ENCODE data around the gene CTIF. TPM values are rescaled to one million over a fixed set of nuclear protein-coding genes. Genes with fewer than 3 reads are reported as not detected.
"Not testable (repeated sequence)": the region's sequence is repeated elsewhere in the genome, so short reads cannot be mapped to it uniquely, and the experiment has no call there.

The CTIF gene
- total RNA-seq, 1 donor from 2014 or later: 54.8 TPM

GRCh38 chr18:48866028-48866733 lies 327.4 kb downstream of the CTIF start:
- peaks cover 18% of the 10 kb centered on the region for H3K4me1 ChIP-seq
- peaks cover 5% of the 10 kb centered on the region for H3K9me3 ChIP-seq
- H3K4me3 ChIP-seq: no peak overlapping the region
- H3K27ac ChIP-seq: no peak overlapping the region
- DNase-seq (peak; percentile 57), ATAC-seq (peak in 1 of 2 donors; percentile 20)
- H3K27me3 ChIP-seq (ENCODE audit: low read depth): no peaks in the 10 kb centered on the region
- intact Hi-C loops (cut with DNase I): no loop called here
- no peak for TF ChIP-seq CTCF (IDR thresholded peaks at IDR 0.05)
- H3K36me3 ChIP-seq: no peaks in the 10 kb centered on the region

DNA sequence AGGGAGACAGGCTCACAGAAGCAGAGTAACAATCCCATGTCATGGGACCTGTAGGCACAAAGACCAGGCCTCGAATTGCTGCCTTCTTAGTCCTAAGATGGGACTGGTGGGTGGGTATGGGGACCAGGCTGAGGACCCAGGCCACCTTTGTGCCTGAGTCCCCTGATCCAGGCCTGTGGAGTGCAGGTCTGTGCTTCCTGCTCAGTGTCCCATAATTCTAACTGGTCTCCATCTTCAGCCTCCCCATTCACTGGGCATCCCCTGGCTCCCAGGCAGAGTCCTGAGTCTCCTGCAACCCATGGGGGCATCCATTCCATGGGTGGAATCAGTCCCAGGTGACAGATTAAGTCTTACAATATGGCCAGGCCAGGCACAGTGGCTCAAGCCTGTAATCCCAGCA lies 328.0 kb downstream of the CTIF start:
- DNase-seq: peak; percentile 4
- no peak for TF ChIP-seq CTCF (IDR thresholded peaks at IDR 0.05)
- intact Hi-C loops (cut with DNase I): no loop called here
- no peak for ATAC-seq
- Histone ChIP-seq H3K27me3 (ENCODE audit: low read depth) (no peaks in the 10 kb centered on the region), H3K27ac (no peak overlapping the region), H3K36me3 (no peaks in the 10 kb centered on the region), H3K4me3 (no peak overlapping the region), H3K9me3 (peaks cover 5% of the 10 kb centered on the region), H3K4me1 (peaks cover 18% of the 10 kb centered on the region)

DNA sequence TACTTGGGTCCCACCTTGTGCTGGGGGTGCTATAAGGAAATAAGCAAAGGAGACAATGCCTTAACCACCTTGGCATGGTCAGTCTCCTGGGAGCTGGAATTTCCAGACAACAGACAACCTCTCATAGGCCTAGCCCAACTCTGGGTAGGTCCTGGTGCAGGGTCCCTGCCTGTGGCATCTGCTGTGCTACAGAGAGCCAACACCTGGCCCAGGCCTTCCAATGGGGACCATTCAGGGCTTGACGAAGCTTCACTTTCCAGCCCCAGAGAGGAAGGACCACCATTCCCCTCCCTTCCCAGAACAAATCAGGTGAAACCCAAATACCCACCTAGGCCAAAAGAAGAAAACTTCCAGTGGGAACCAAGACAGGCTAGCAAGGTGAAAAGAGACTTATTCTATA lies 329.1 kb downstream of the CTIF start:
- DNase-seq (peak; percentile 16), ATAC-seq (no peak)
- Histone ChIP-seq H3K27me3 (ENCODE audit: low read depth) (no peaks in the 10 kb centered on the region), H3K36me3 (no peaks in the 10 kb centered on the region), H3K4me1 (peaks cover 23% of the 10 kb centered on the region), H3K9me3 (peaks cover 5% of the 10 kb centered on the region), H3K4me3 (no peak overlapping the region), H3K27ac (no peak overlapping the region)
- intact Hi-C loops (cut with DNase I): no loop called here
- TF ChIP-seq CTCF (IDR thresholded peaks at IDR 0.05): no peak

- intact Hi-C loops (cut with DNase I): no loop called here
- Histone ChIP-seq H3K27me3 (ENCODE audit: low read depth) (no peaks in the 10 kb centered on the region), H3K36me3 (no peaks in the 10 kb centered on the region), H3K4me1 (peaks cover 29% of the 10 kb centered on the region), H3K9me3 (peaks cover 5% of the 10 kb centered on the region), H3K4me3 (no peak overlapping the region), H3K27ac (no peak overlapping the region)
- no peak for TF ChIP-seq CTCF (IDR thresholded peaks at IDR 0.05)
- ATAC-seq (peak; percentile 75 to 76), DNase-seq (peak; percentile 62)
Measured at GRCh38 chr18:48868468-48869466, 329.9 kb downstream of the CTIF start.

DNA sequence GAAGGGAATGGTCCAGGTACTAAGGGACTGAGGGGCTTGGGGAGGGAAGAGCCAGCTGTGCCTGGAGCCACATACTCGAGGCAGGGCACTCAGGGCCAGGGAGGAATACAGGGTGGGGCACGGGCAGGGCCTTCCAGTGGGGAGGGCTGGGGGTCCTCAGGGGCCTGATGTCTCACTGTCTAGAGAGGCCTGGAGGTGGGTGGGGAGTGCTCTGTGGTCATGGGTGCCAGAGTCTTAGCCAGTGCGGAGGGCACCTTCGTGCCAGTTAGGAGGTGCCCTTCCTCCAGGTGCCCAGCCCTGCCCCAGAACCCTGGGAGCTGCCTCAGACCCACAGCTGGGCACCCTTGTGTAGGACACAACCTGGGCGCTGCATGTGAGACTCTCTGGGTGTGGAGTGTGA lies 330.8 kb downstream of the CTIF start:
- intact Hi-C loops (cut with DNase I): no loop called here
- no peak for TF ChIP-seq CTCF (IDR thresholded peaks at IDR 0.05)
- peaks cover 5% of the 10 kb centered on the region for H3K9me3 ChIP-seq
- no peaks in the 10 kb centered on the region for H3K36me3 ChIP-seq
- DNase-seq: peak; percentile 32
- H3K4me3 ChIP-seq: no peak overlapping the region
- ATAC-seq: no peak
- H3K27ac ChIP-seq: no peak overlapping the region
- peaks cover 29% of the 10 kb centered on the region for H3K4me1 ChIP-seq
- H3K27me3 ChIP-seq (ENCODE audit: low read depth): no peaks in the 10 kb centered on the region

GRCh38 chr18:48870926-48871325 lies 332.1 kb downstream of the CTIF start:
- intact Hi-C loops (cut with DNase I); H3K9me3 ChIP-seq; ATAC-seq; H3K27ac ChIP-seq; H3K36me3 ChIP-seq; H3K27me3 ChIP-seq (ENCODE audit: low read depth); H3K4me3 ChIP-seq: not testable (repeated sequence)
- peak; percentile 33 for DNase-seq
- peaks cover 29% of the 10 kb centered on the region for H3K4me1 ChIP-seq
